ENCODE data around the gene TRIM71. TPM values are rescaled to one million over a fixed set of nuclear protein-coding genes. Genes with fewer than 3 reads are reported as not detected.

The TRIM71 gene
- total RNA-seq, 1 donor from 2014 or later: 3.6 TPM

- no peak for TF ChIP-seq CTCF (conservative IDR thresholded peaks at IDR 0.05; ENCODE audit: low read depth, low read length)
- no peak overlapping the region for H3K4me3 ChIP-seq (ENCODE audit: low read depth, low read length)
- no peak for DNase-seq (ENCODE audit: low read depth)
These were observed 14.0 kb downstream of the TRIM71 start for GRCh38 chr3:32831791-32832190.

GRCh38 chr3:32832193-32832592 lies 14.4 kb downstream of the TRIM71 start:
- no peak for DNase-seq (ENCODE audit: low read depth)
- H3K4me3 ChIP-seq (ENCODE audit: low read depth, low read length): no peak overlapping the region
- no peak for TF ChIP-seq CTCF (conservative IDR thresholded peaks at IDR 0.05; ENCODE audit: low read depth, low read length)

GRCh38 chr3:32835049-32835371 lies 17.2 kb downstream of the TRIM71 start:
- TF ChIP-seq CTCF (conservative IDR thresholded peaks at IDR 0.05; ENCODE audit: low read depth, low read length): no peak
- no peak for DNase-seq (ENCODE audit: low read depth)
- no peak overlapping the region for H3K4me3 ChIP-seq (ENCODE audit: low read depth, low read length)

GRCh38 chr3:32835961-32836360 lies 18.2 kb downstream of the TRIM71 start:
- no peak for TF ChIP-seq CTCF (conservative IDR thresholded peaks at IDR 0.05; ENCODE audit: low read depth, low read length)
- no peak for DNase-seq (ENCODE audit: low read depth)
- no peak overlapping the region for H3K4me3 ChIP-seq (ENCODE audit: low read depth, low read length)

GRCh38 chr3:32836601-32837000 lies 18.8 kb downstream of the TRIM71 start:
- no peak overlapping the region for H3K4me3 ChIP-seq (ENCODE audit: low read depth, low read length)
- TF ChIP-seq CTCF (conservative IDR thresholded peaks at IDR 0.05; ENCODE audit: low read depth, low read length): no peak
- no peak for DNase-seq (ENCODE audit: low read depth)

- H3K4me3 ChIP-seq (ENCODE audit: low read depth, low read length): no peak overlapping the region
- TF ChIP-seq CTCF (conservative IDR thresholded peaks at IDR 0.05; ENCODE audit: low read depth, low read length): no peak
- no peak for DNase-seq (ENCODE audit: low read depth)
These were observed 19.6 kb downstream of the TRIM71 start for GRCh38 chr3:32837366-32837765.

- TF ChIP-seq CTCF (conservative IDR thresholded peaks at IDR 0.05; ENCODE audit: low read depth, low read length): no peak
- no peak overlapping the region for H3K4me3 ChIP-seq (ENCODE audit: low read depth, low read length)
- no peak for DNase-seq (ENCODE audit: low read depth)
These were observed 20.0 kb downstream of the TRIM71 start for GRCh38 chr3:32837789-32838188.
